Neural cell (in vitro differentiated cells): ENCODE data around the gene PEF1.

ENCODE experiments used
- CTCF ChIP-seq: fragments of 450-650 bp; IDR thresholded peaks from 2 replicates; pipeline ENCODE4 v1.5.1; 2014; ENCODE audit warnings: antibody characterized with exemption, mild to moderate bottlenecking, moderate library complexity; ENCODE audit not compliant: poor library complexity, severe bottlenecking
- MXI1 ChIP-seq: fragments of 450-650 bp; conservative IDR thresholded peaks from 2 replicates; pipeline ENCODE4 v1.6.1; 2014; ENCODE audit warnings: antibody characterized with exemption, mild to moderate bottlenecking; ENCODE audit not compliant: poor library complexity, severe bottlenecking
- POLR2AphosphoS5 ChIP-seq: IDR thresholded peaks from 2 replicates; pipeline ENCODE4 v1.6.1; 2012

- no peak for TF ChIP-seq POLR2AphosphoS5
- TF ChIP-seq CTCF, result no peak
- TF ChIP-seq MXI1, result no peak
Observed at GRCh38 chr1:31657972-31658510, 13.4 kb upstream of the PEF1 start.
